PC-9 (cell line): Measurements from ENCODE around the gene RHBDL1. TPM values are rescaled to one million over a fixed set of nuclear protein-coding genes. Genes with fewer than 3 reads are reported as not detected.

Source experiments
- BruUV-seq: library from RNA; stranded (reverse); fragments of 400-500 nt; replicated peaks from 2 replicates; lab custom pipeline; 2021; lab: Mats Ljungman, UMichigan
- CTCF ChIA-PET: fragments of 300-600 bp; sonication (Branson Sonifier 250); formaldehyde crosslinking; loops from one replicate; lab custom pipeline; 2022; ENCODE audit warnings: antibody characterized with exemption; lab: Charles Lee
- POLR2A ChIA-PET: fragments of 300-600 bp; sonication (Branson Sonifier 250); formaldehyde crosslinking; loops from one replicate; lab custom pipeline; 2022; ENCODE audit warnings: antibody characterized with exemption; ENCODE audit not compliant: unreplicated experiment; lab: Charles Lee
- DNase-seq, 2 experiments: peaks; one replicate each; pipeline versions ENCODE4 v3.0.0 to v3.0.0-alpha.2; 2015 to 2022; ENCODE audit warnings: mixed read lengths in 1 of 2
- H2AFZ ChIP-seq: fragments of 200-600 bp; sonication (generic); 2 replicates; pipeline ENCODE4 v1.8.1; 2017; ENCODE audit warnings: antibody characterized with exemption
- H3F3A ChIP-seq: fragments of 200-600 bp; sonication (generic); 2 replicates; pipeline ENCODE4 v1.8.1; 2017; ENCODE audit warnings: antibody characterized with exemption, mild to moderate bottlenecking, low read depth; ENCODE audit not compliant: insufficient read depth
- H3K27ac ChIP-seq: fragments of 200-600 bp; sonication (generic); 2 replicates; pipeline ENCODE4 v1.6.1; 2016; ENCODE audit warnings: mixed run types
- H3K27me3 ChIP-seq: fragments of 200-600 bp; sonication (generic); 2 replicates; pipeline ENCODE4 v1.6.1; 2016; ENCODE audit warnings: low read depth, mixed run types; ENCODE audit not compliant: insufficient read depth
- H3K36me3 ChIP-seq: fragments of 200-600 bp; sonication (generic); 2 replicates; pipeline ENCODE4 v1.6.1; 2016; ENCODE audit warnings: low read depth, mixed run types
- H3K4me1 ChIP-seq: fragments of 200-600 bp; sonication (generic); replicated peaks from 2 replicates; pipeline ENCODE4 v1.6.1; 2016; ENCODE audit warnings: mixed run types; ENCODE audit not compliant: insufficient read depth
- H3K4me2 ChIP-seq: fragments of 200-600 bp; sonication (generic); 2 replicates; pipeline ENCODE4 v1.6.1; 2017; ENCODE audit warnings: mixed run types
- H3K4me3 ChIP-seq: fragments of 200-600 bp; sonication (generic); 2 replicates; pipeline ENCODE4 v1.6.1; 2016; ENCODE audit warnings: mixed run types
- H3K79me2 ChIP-seq: fragments of 200-600 bp; sonication (generic); 2 replicates; pipeline ENCODE4 v1.6.1; 2017; ENCODE audit warnings: low read depth, mixed run types
- H3K9me2 ChIP-seq: fragments of 200-600 bp; sonication (generic); 2 replicates; pipeline ENCODE4 v1.8.1; 2017; ENCODE audit warnings: mild to moderate bottlenecking; ENCODE audit not compliant: insufficient read depth
- H3K9me3 ChIP-seq: fragments of 200-600 bp; sonication (generic); 2 replicates; pipeline ENCODE4 v1.8.1; 2016; ENCODE audit warnings: low read depth; ENCODE audit not compliant: insufficient read depth
- H4K20me1 ChIP-seq: fragments of 200-600 bp; sonication (generic); 2 replicates; pipeline ENCODE4 v1.8.1; 2017; ENCODE audit not compliant: insufficient read depth
- CTCF ChIP-seq: fragments of 200-600 bp; sonication (generic); conservative IDR thresholded peaks from 2 replicates; pipeline ENCODE4 v1.6.1; 2017; ENCODE audit warnings: mixed run types, antibody characterized with exemption, mild to moderate bottlenecking, moderate library complexity
- EZH2 ChIP-seq: fragments of 200-600 bp; sonication (generic); IDR thresholded peaks from 2 replicates; pipeline ENCODE4 v1.8.0; 2017; ENCODE audit warnings: antibody characterized with exemption, low read depth
- intact Hi-C: fragments of 100-400 bp; cut with micrococcal nuclease; formaldehyde crosslinking; loops from one replicate; pipeline ENCODE4 v1.10.0; 2022; ENCODE audit not compliant: unreplicated experiment
- total RNA-seq: library from RNA; stranded (reverse); gene quantifications from 2 replicates; pipeline ENCODE4 v1.2.3, GENCODE V29; 2021

RHBDL1 gene
- total RNA-seq, 1 experiment from 2014 or later: 18.1 TPM

- ChIA-PET POLR2A (interaction anchor here (0.7 kb wide), 1 partner anchor 60 kb away, joined by 3 read pairs; no protein-coding TSS in a partner anchor), CTCF (no interaction called here)
- H3K4me3 ChIP-seq: no peak overlapping the region
- no peaks in the 10 kb centered on the region for H3K9me3 ChIP-seq
- TF ChIP-seq EZH2: no peak
- no peak for TF ChIP-seq CTCF
- H3K9me2 ChIP-seq: no peaks in the 10 kb centered on the region
- peaks cover 42% of the 10 kb centered on the region for H3F3A ChIP-seq
- no peak overlapping the region for H3K27ac ChIP-seq
- H3K79me2 ChIP-seq: peaks cover 4% of the 10 kb centered on the region; the same call in 1 of the 2 replicates
- H3K27me3 ChIP-seq: no peaks in the 10 kb centered on the region
- no peak overlapping the region for H2AFZ ChIP-seq
- H4K20me1 ChIP-seq: peaks cover 10% of the 10 kb centered on the region; the same call in 1 of the 2 replicates
- H3K4me1 ChIP-seq: peaks cover 25% of the 10 kb centered on the region
- DNase-seq: no peak
- H3K4me2 ChIP-seq: no peak overlapping the region
- H3K36me3 ChIP-seq: no peaks in the 10 kb centered on the region
- BruUV-seq: TSS peak; percentile 29
- intact Hi-C loops: no loop called here
Observed at GRCh38 chr16:722835-723633, 47.6 kb downstream of the RHBDL1 start.

- no TSS peak for BruUV-seq
- H3K4me1 ChIP-seq: peaks cover 21% of the 10 kb centered on the region
- peaks cover 4% of the 10 kb centered on the region; the same call in 1 of the 2 replicates for H3K79me2 ChIP-seq
- no peak overlapping the region for H3K4me3 ChIP-seq
- H2AFZ ChIP-seq: no peak overlapping the region
- ChIA-PET CTCF (interaction anchor here (0.7 kb wide), 1 partner anchor 11 kb away, joined by 3 read pairs; no protein-coding TSS in a partner anchor), POLR2A (interaction anchor here (0.7 kb wide), 1 partner anchor 59 kb away, joined by 3 read pairs; no protein-coding TSS in a partner anchor)
- no peaks in the 10 kb centered on the region for H3K36me3 ChIP-seq
- H3F3A ChIP-seq: peaks cover 40% of the 10 kb centered on the region
- no peak overlapping the region for H3K4me2 ChIP-seq
- peak in 1 of 2 experiments; percentile 21 for DNase-seq
- H3K9me2 ChIP-seq: no peaks in the 10 kb centered on the region
- H4K20me1 ChIP-seq: peaks cover 10% of the 10 kb centered on the region; the same call in 1 of the 2 replicates
- intact Hi-C loops: no loop called here
- no peaks in the 10 kb centered on the region for H3K27me3 ChIP-seq
- no peak for TF ChIP-seq EZH2
- TF ChIP-seq CTCF: no peak
- no peaks in the 10 kb centered on the region for H3K9me3 ChIP-seq
- H3K27ac ChIP-seq: no peak overlapping the region
Observed at GRCh38 chr16:723695-724094, 48.2 kb downstream of the RHBDL1 start.

GRCh38 chr16:724188-725040, 48.9 kb downstream of the RHBDL1 start:
- POLR2A ChIA-PET: interaction anchor here (1.4 kb wide), 1 partner anchor 29 kb away, joined by 6 read pairs; no protein-coding TSS in a partner anchor
- Histone ChIP-seq H3K4me2 (no peak overlapping the region), H3K4me1 (peaks cover 14% of the 10 kb centered on the region), H3F3A (peaks cover 33% of the 10 kb centered on the region), H3K79me2 (peaks cover 4% of the 10 kb centered on the region; the same call in 1 of the 2 replicates), H4K20me1 (peaks cover 4% of the 10 kb centered on the region; the same call in 1 of the 2 replicates), H3K9me2 (no peaks in the 10 kb centered on the region), H3K27ac (no peak overlapping the region), H3K36me3 (no peaks in the 10 kb centered on the region), H3K27me3 (no peaks in the 10 kb centered on the region), H2AFZ (no peak overlapping the region), H3K9me3 (no peaks in the 10 kb centered on the region), H3K4me3 (no peak overlapping the region)
- DNase-seq: peak in 1 of 2 experiments; percentile 32
- no peak for TF ChIP-seq CTCF
- TF ChIP-seq EZH2: no peak
- CTCF ChIA-PET: interaction anchor here (0.7 kb wide), 1 partner anchor 12 kb away, joined by 3 read pairs; no protein-coding TSS in a partner anchor
- intact Hi-C loops: no loop called here
- TSS peak; percentile 1 for BruUV-seq
